Stomach (tissue), 9 donors: ENCODE measurements around the gene VEPH1. TPM values are rescaled to one million over a fixed set of nuclear protein-coding genes. Genes with fewer than 3 reads are reported as not detected.

Experiments
- DNase-seq, 2 donors: peaks; one replicate each; pipeline versions ENCODE4 v3.0.0 to v3.0.0-alpha.2; 2013 to 2019
- H3K27ac ChIP-seq, 5 donors: fragments of 200-600 bp in 4 of 5; sonication (generic) in 4 of 5; one replicate each; pipeline ENCODE4 v1.5.1; 2013 to 2019; ENCODE audit warnings: mild to moderate bottlenecking in 1 of 5, moderate library complexity in 1 of 5
- H3K27me3 ChIP-seq, 3 donors: fragments of 200-600 bp; sonication (generic); one replicate each; pipeline ENCODE4 v1.5.1; 2017 to 2019; ENCODE audit warnings: mixed run types in 1 of 3
- H3K36me3 ChIP-seq, 4 donors: fragments of 200-600 bp; sonication (generic); 1 replicate in 3 of 4; 2 replicates in 1 of 4; pipeline ENCODE4 v1.5.1; 2016 to 2019
- H3K4me1 ChIP-seq, 4 donors: fragments of 200-600 bp; sonication (generic); one replicate each; pipeline ENCODE4 v1.5.1; 2016 to 2019
- H3K4me3 ChIP-seq, 4 donors: fragments of 200-600 bp; sonication (generic) in 3 of 4; one replicate each; pipeline ENCODE4 v1.5.1; 2016 to 2019; ENCODE audit warnings: mild to moderate bottlenecking in 1 of 4
- H3K9me3 ChIP-seq, 4 donors: fragments of 200-600 bp; sonication (generic); one replicate each; pipeline ENCODE4 v1.5.1; 2016 to 2019
- EP300 ChIP-seq: sonication (generic); formaldehyde crosslinking; IDR thresholded peaks from one replicate; pipeline ENCODE4 v1.6.1; 2017; ENCODE audit warnings: antibody characterized with exemption
- POLR2A ChIP-seq, 4 donors: fragments of 450-650 bp; IDR thresholded peaks; one replicate each; pipeline ENCODE4 v1.6.1; 2016; ENCODE audit warnings: antibody characterized with exemption in 4 of 4, control low read depth in 2 of 4, mild to moderate bottlenecking in 1 of 4, moderate library complexity in 1 of 4
- POLR2AphosphoS5 ChIP-seq, 3 donors: sonication (generic); formaldehyde crosslinking; IDR thresholded peaks; one replicate each; pipeline ENCODE4 v1.6.1; 2016; ENCODE audit warnings: antibody characterized with exemption in 3 of 3
- WGBS, 5 donors: extraction: QIAGEN DNeasy Blood & Tissue Kit in 3 of 5; methylation state at CpG; one replicate each; pipeline versions ENCODE4 v1.1.5 to v1.1.7; 2013 to 2018; 5-methylcytosine and 5-hydroxymethylcytosine counted together
- intact Hi-C: fragments of 100-400 bp; cut with DNase I; formaldehyde crosslinking; loops from one replicate; pipeline ENCODE4 v1.15.1; 2023; ENCODE audit warnings: low total_unique reads
- polyA plus RNA-seq, 3 donors: library from polyadenylated mRNA; stranded (reverse); fragments of 200-250 nt; gene quantifications; one replicate each; pipeline ENCODE4 v1.2.3, GENCODE V29; 2013
- total RNA-seq, 5 donors: library from RNA; depleted of rRNA; stranded (reverse); fragments of >200 nt; gene quantifications; one replicate each; pipeline versions ENCODE4 v1.1.0 to v1.2.3, GENCODE V29; 2014 to 2016
- TF ChIP-seq, protein P1 (sequence below), 7 experiments: fragments of 450-650 bp in 4 of 7; fragments of 200-600 bp in 3 of 7; sonication (generic) in 3 of 7; IDR thresholded peaks; one replicate each; pipeline ENCODE4 v1.5.1; 2016 to 2019; ENCODE audit warnings: antibody characterized with exemption in 7 of 7, control low read depth in 2 of 7, mild to moderate bottlenecking in 1 of 7
- donor health status: healthy with polysubstance abuse.
- donor health status: Bipolar disorder and iron deficiency.
- donor health status: healthy.

The VEPH1 gene
- total and polyA plus RNA-seq, 8 donors = 0.58 to 9.4 (median 1.5) TPM; not detected in 1

DNA sequence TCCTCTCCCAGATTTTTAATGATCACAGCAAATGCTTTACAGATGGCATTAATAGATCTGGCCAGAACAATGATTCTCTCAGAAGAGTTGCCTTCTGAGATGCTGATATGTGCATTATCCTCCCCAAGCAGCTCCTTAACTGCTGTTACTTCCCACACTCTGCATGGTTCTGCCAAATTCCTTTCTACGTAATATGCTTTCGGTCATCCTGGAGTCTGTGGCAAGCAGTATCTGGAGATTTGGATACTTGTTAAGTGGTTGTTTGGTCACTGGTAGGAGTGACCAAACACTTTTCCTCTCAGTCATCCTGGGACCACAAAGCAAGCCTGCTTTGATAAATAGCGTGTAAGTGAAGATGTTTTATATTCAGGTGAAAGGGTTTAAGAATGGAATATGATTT is 272.1 kb downstream of the VEPH1 start:
- H3K4me1 ChIP-seq = no peaks in the 10 kb centered on the region
- DNase-seq = no peak
- no peaks in the 10 kb centered on the region for H3K36me3 ChIP-seq
- TF ChIP-seq POLR2A (IDR thresholded peaks at IDR 0.05) (no peak), POLR2AphosphoS5 (IDR thresholded peaks at IDR 0.05) (no peak), EP300 (no peak)
- TF ChIP-seq, protein P1, sequence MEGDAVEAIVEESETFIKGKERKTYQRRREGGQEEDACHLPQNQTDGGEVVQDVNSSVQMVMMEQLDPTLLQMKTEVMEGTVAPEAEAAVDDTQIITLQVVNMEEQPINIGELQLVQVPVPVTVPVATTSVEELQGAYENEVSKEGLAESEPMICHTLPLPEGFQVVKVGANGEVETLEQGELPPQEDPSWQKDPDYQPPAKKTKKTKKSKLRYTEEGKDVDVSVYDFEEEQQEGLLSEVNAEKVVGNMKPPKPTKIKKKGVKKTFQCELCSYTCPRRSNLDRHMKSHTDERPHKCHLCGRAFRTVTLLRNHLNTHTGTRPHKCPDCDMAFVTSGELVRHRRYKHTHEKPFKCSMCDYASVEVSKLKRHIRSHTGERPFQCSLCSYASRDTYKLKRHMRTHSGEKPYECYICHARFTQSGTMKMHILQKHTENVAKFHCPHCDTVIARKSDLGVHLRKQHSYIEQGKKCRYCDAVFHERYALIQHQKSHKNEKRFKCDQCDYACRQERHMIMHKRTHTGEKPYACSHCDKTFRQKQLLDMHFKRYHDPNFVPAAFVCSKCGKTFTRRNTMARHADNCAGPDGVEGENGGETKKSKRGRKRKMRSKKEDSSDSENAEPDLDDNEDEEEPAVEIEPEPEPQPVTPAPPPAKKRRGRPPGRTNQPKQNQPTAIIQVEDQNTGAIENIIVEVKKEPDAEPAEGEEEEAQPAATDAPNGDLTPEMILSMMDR (IDR thresholded peaks at IDR 0.05) = no peak
- no peak overlapping the region for H3K4me3 ChIP-seq
- 75 to 98% (median 95%) methylated on average over 3 of the region's 3 CpGs for WGBS, 5 donors
- intact Hi-C loops = no loop called here
- H3K27ac ChIP-seq = no peak overlapping the region
- no peaks in the 10 kb centered on the region for H3K27me3 ChIP-seq
- H3K9me3 ChIP-seq = no peaks in the 10 kb centered on the region

DNA sequence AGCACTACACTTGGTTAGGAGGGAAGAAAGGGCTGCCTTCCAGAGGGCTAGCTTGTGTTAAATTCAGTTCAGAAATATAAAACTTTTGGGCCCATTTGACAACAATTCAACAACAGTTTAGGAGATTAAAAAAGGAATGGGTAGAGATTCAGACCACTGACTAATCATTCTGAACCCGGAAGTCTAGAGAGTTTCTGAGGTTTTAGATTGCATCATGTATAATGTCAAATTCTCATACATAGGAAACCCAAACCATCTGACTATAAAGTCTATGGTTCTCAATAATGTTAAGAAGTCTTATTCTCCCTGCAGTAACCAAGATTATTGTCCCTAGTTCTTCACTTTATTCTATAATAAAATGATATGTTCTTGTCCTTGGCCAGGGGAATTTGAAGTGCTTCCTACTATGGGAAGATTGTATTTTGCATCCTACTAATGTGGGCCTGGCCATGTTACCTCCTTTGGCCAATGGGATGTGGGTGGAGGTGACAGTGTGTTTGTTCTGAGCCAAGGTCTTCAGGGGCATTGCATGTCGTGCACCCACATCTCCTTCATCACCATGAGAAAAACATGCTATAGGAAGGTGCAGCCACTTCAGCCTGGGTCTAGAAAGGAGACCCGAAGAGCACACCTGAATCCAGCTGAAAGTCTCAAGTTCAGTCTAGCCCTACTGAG is 276.9 kb downstream of the VEPH1 start:
- DNase-seq = no peak
- Histone ChIP-seq H3K4me1 (no peaks in the 10 kb centered on the region), H3K27me3 (no peaks in the 10 kb centered on the region), H3K4me3 (no peak overlapping the region), H3K36me3 (no peaks in the 10 kb centered on the region), H3K27ac (no peak overlapping the region), H3K9me3 (no peaks in the 10 kb centered on the region)
- WGBS, 5 donors = 66 to 90% (median 84%) methylated on average over 3 of the region's 3 CpGs
- TF ChIP-seq POLR2AphosphoS5 (IDR thresholded peaks at IDR 0.05) = no peak
- no peak for TF ChIP-seq EP300
- TF ChIP-seq POLR2A (IDR thresholded peaks at IDR 0.05) = no peak
- TF ChIP-seq, protein P1 (IDR thresholded peaks at IDR 0.05) = no peak
- intact Hi-C loops = no loop called here

- TF ChIP-seq, protein P1 (IDR thresholded peaks at IDR 0.05) = no peak
- TF ChIP-seq EP300 (no peak), POLR2A (IDR thresholded peaks at IDR 0.05) (no peak), POLR2AphosphoS5 (IDR thresholded peaks at IDR 0.05) (no peak)
Measured at GRCh38 chr3:157225001-157225400, 278.2 kb downstream of the VEPH1 start.

DNA sequence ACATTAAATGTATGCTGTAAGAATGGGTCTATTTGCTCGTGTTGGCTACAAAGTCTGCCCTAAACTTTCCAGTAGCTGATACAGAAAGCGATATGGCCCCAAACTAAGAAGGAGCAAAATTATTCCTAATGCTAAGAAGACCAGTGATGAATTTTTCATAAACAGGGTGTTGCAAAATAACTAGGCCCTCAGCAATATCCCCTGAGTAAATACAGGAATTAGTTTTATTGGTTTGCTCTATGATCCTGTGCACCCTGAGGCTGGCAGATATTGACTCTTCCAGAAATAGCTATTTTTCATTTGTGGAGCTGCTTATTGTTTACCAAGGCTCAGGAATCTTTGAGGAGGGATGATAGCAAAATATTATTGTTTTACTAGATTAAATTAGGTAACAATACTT is 282.3 kb downstream of the VEPH1 start:
- intact Hi-C loops = no loop called here
- no peaks in the 10 kb centered on the region for H3K36me3 ChIP-seq
- H3K27ac ChIP-seq = no peak overlapping the region
- peaks cover 0 to 4% (median 0%) of the 10 kb centered on the region in 4 donors for H3K4me1 ChIP-seq
- DNase-seq = no peak
- H3K9me3 ChIP-seq = no peaks in the 10 kb centered on the region
- 79 to 89% (median 81%) methylated on average over 2 of the region's 2 CpGs for WGBS, 5 donors
- TF ChIP-seq POLR2AphosphoS5 (IDR thresholded peaks at IDR 0.05) = no peak
- TF ChIP-seq EP300 = no peak
- TF ChIP-seq, protein P1 (IDR thresholded peaks at IDR 0.05) = no peak
- no peak for TF ChIP-seq POLR2A (IDR thresholded peaks at IDR 0.05)
- H3K27me3 ChIP-seq = no peaks in the 10 kb centered on the region
- H3K4me3 ChIP-seq = no peak overlapping the region

More at GRCh38 chr3:157225001-157225400, 278.2 kb downstream of the VEPH1 start:
- no peak overlapping the region for H3K27ac ChIP-seq
- no peaks in the 10 kb centered on the region for H3K27me3 ChIP-seq
- WGBS, 5 donors = 86 to 95% (median 91%) methylated on average over 1 of the region's 1 CpG
- intact Hi-C loops = no loop called here
- no peaks in the 10 kb centered on the region for H3K9me3 ChIP-seq
- no peak for DNase-seq
- no peaks in the 10 kb centered on the region for H3K36me3 ChIP-seq
- peaks cover 0 to 4% (median 0%) of the 10 kb centered on the region in 4 donors for H3K4me1 ChIP-seq
- H3K4me3 ChIP-seq = no peak overlapping the region
